HG02970 (cell line): ENCODE measurements around the gene THOC5.

Experiments
- ATAC-seq: cut with Tn5 transposase; IDR thresholded peaks from one replicate; pipeline ENCODE4 v1.9.1; 2021; ENCODE audit warnings: mild to moderate bottlenecking, moderate library complexity, moderate number of reproducible peaks; ENCODE audit not compliant: unreplicated experiment, low FRiP score

The THOC5 gene

GRCh38 chr22:29478326-29479276 lies 75.0 kb downstream of the THOC5 start:
- no peak for ATAC-seq

- ATAC-seq: no peak
Observed at GRCh38 chr22:29477723-29478318, 75.7 kb downstream of the THOC5 start.

DNA sequence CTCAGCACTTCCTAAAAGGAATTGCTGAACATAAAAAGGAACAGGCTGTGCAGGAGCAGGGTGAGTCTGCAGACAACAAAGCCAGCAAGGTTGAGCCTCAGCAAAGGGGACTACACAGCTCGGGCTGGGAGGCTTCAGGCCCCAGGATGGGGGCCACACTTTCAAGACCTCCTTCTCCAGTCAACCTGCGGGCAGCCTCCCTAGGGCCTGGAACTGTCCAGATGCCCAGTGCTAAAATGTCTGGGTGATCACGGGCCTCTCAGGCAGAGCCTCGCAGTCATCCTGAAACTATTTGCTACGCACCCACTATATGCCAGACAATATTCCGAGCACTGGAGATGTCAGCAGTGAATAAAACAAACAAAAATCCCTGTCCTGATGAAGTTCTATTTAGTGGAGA lies 77.4 kb downstream of the THOC5 start:
- no peak for ATAC-seq

- no peak for ATAC-seq
Observed at GRCh38 chr22:29475550-29475949, 78.0 kb downstream of the THOC5 start.

DNA sequence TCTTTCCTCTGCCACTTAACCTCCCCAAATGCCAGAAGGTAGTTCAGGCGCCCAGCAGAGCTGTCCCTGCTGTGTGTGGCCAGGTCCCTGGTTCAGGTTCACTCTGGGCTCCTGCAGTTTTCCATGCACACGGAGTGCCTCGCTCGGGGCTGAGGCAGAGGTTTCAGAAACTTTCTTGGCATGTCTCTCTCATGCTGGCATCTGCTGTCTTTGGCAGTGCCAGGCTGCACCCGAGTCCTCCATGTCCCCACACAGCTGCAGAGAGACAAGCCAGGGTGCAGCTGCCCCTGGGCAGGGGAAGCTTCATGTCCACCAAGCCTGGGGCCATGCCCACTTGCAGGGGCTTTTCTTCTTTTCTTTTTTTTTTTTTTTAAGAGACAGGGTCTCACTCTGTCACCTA lies 80.6 kb downstream of the THOC5 start:
- no peak for ATAC-seq

- no peak for ATAC-seq
Observed at GRCh38 chr22:29470159-29470855, 83.2 kb downstream of the THOC5 start.

GRCh38 chr22:29469755-29470154 lies 83.8 kb downstream of the THOC5 start:
- no peak for ATAC-seq

DNA sequence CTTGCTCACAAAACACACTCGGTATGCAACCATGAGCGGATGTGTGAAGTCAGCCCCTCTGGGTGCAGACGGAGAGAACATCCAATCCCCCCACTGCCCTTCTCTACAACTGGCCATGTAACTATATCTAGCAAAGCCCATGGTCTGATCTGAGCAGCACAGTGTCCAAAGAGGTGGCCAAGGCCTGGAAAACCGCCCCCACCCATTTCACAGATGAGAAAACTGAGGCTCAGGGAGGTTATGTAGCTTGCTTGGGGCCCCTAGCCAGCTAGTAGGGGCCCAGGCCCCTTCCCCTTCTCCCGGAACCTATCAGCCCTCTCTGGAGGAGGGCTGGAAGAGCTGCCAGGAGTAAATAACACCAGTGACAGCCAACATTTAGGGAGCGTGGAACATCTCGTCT lies 89.0 kb downstream of the THOC5 start:
- no peak for ATAC-seq

GRCh38 chr22:29463629-29464028 lies 89.9 kb downstream of the THOC5 start:
- ATAC-seq: no peak

GRCh38 chr22:29461263-29461662 lies 92.3 kb downstream of the THOC5 start:
- no peak for ATAC-seq

DNA sequence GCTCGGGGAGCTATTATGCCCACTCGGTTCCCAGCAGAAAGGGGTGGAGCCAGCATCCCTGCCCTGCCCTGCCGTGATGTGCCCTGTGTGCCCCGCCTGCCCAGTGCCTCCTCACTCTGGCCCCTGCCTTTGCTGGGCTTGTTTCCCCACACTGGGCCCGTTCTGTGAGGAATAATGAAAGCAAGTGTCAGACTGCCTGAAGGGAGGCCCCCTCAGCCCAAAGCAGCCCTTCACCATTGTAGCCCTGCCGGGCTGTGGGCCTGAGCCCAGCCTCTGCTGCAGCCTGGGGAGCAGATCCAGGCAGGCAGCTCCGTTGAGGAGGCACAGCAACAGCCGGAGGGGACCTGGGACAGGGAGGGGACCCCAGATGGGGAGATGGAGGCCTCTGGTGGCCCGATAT lies 93.8 kb downstream of the THOC5 start:
- no peak for ATAC-seq

- ATAC-seq: no peak
Observed at GRCh38 chr22:29458551-29458950, 95.0 kb downstream of the THOC5 start.

DNA sequence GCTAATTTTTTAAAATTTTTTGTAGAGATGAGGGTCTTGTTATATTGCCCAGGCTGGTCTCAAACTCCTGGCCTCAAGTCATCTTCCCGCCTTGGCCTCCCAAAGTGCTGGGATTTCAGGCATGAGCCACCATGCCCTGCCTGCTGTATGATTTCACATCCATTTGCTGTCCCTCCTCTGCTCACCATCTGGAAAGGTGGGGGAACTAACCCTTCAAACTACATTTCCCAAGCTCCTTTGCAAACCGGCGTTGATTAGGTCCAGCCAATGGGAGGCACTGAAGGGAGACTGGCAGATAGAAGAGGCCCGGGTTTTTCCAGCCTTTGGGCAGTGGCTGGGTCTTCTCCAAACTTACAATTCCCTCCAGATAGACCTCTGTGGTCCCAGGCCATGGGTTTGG lies 95.8 kb downstream of the THOC5 start:
- no peak for ATAC-seq

DNA sequence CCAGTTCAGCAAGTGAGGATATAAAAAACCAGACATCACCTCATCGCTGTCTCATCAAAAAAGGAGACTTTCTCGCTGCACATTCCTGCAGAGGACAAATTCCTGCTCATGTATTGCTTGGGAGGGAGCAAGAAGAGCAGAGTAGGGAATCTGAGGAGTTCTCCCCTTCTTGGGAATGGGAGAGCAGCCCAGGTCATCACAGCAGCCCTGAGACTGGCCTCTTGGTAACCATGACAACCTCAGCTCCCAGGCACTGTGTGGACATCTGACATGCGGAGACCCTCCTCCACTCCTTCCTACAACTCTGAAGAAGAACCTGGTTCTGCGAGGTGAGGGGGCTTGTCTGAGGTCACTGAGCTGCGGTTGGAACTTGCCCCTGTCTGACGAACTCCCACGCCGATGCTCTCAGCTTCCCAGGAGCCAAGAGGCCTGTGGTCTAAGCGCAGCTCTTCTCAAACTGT lies 97.3 kb downstream of the THOC5 start:
- no peak for ATAC-seq
